Left ventricle myocardium inferior (tissue), 1 donor: ENCODE data around the gene CUL2. TPM values are rescaled to one million over a fixed set of nuclear protein-coding genes. Genes with fewer than 3 reads are reported as not detected.
A peak's percentile ranks its signal among the peaks of the same experiment; 100 is the strongest.

ENCODE experiments used
- DNase-seq: peaks from one replicate; pipeline ENCODE4 v3.0.0-alpha.2; 2020
- H3K27ac ChIP-seq: fragments of 200-600 bp; replicated peaks from 2 replicates; pipeline ENCODE4 v1.8.0; 2021
- H3K27me3 ChIP-seq: fragments of 200-600 bp; 2 replicates; pipeline ENCODE4 v1.8.0; 2021; ENCODE audit warnings: low read depth
- H3K36me3 ChIP-seq: fragments of 200-600 bp; 2 replicates; pipeline ENCODE4 v1.8.0; 2021
- H3K4me1 ChIP-seq: fragments of 200-600 bp; 2 replicates; pipeline ENCODE4 v1.8.0; 2021
- H3K4me3 ChIP-seq: fragments of 200-600 bp; 2 replicates; pipeline ENCODE4 v1.8.0; 2021; ENCODE audit warnings: mild to moderate bottlenecking, moderate library complexity
- H3K9me3 ChIP-seq: fragments of 200-600 bp; replicated peaks from 2 replicates; pipeline ENCODE4 v1.8.0; 2021
- CTCF ChIP-seq: fragments of 200-600 bp; IDR thresholded peaks from 2 replicates; pipeline ENCODE4 v1.8.0; 2021; ENCODE audit warnings: antibody characterized with exemption, mild to moderate bottlenecking, borderline replicate concordance
- intact Hi-C: fragments of 100-400 bp; cut with micrococcal nuclease; formaldehyde crosslinking; loops from one replicate; pipeline ENCODE4 v1.11.0; 2022
- total RNA-seq: library from RNA; stranded (reverse); fragmentation: NEBNext Ultra II Directional; extraction: Animal tissue kit (Norgen Biotek cat#: 25700); gene quantifications from one replicate; pipeline ENCODE4 v1.2.1, GENCODE V29; 2021
- donor health status: DM: no; HTN: yes; CAD: no; lungs with severe emphysema.

CUL2 gene
- total RNA-seq, 1 donor from 2014 or later, result 35.9 TPM

GRCh38 chr10:35124540-35124939 lies 34.4 kb upstream of the CUL2 start:
- Histone ChIP-seq H3K4me3 (no peak overlapping the region), H3K4me1 (peaks cover 38% of the 10 kb centered on the region), H3K27me3 (no peaks in the 10 kb centered on the region), H3K9me3 (no peaks in the 10 kb centered on the region), H3K36me3 (no peaks in the 10 kb centered on the region), H3K27ac (peak overlapping the region; percentile 37)
- no peak for DNase-seq
- intact Hi-C loops, result no loop called here
- TF ChIP-seq CTCF, result no peak

- intact Hi-C loops, result no loop called here
- no peaks in the 10 kb centered on the region for H3K27me3 ChIP-seq
- no peak overlapping the region for H3K27ac ChIP-seq
- no peaks in the 10 kb centered on the region for H3K9me3 ChIP-seq
- H3K36me3 ChIP-seq, result no peaks in the 10 kb centered on the region
- H3K4me1 ChIP-seq, result peaks cover 3% of the 10 kb centered on the region
- no peak overlapping the region for H3K4me3 ChIP-seq
- no peak for DNase-seq
- no peak for TF ChIP-seq CTCF
Measured at GRCh38 chr10:35119378-35119777, 29.2 kb upstream of the CUL2 start.

GRCh38 chr10:35112571-35112970 lies 22.4 kb upstream of the CUL2 start:
- intact Hi-C loops, result no loop called here
- DNase-seq, result no peak

GRCh38 chr10:35103882-35104281 lies 13.7 kb upstream of the CUL2 start:
- no peaks in the 10 kb centered on the region for H3K36me3 ChIP-seq
- H3K27ac ChIP-seq, result no peak overlapping the region
- H3K9me3 ChIP-seq, result no peaks in the 10 kb centered on the region
- H3K4me3 ChIP-seq, result no peak overlapping the region
- intact Hi-C loops, result no loop called here
- no peak for TF ChIP-seq CTCF
- H3K27me3 ChIP-seq, result no peaks in the 10 kb centered on the region
- H3K4me1 ChIP-seq, result no peaks in the 10 kb centered on the region
- no peak for DNase-seq

More at GRCh38 chr10:35112571-35112970, 22.4 kb upstream of the CUL2 start:
- H3K4me1 ChIP-seq, result no peaks in the 10 kb centered on the region
- H3K27me3 ChIP-seq, result no peaks in the 10 kb centered on the region
- H3K4me3 ChIP-seq, result no peak overlapping the region
- TF ChIP-seq CTCF, result no peak
- no peaks in the 10 kb centered on the region for H3K36me3 ChIP-seq
- H3K27ac ChIP-seq, result no peak overlapping the region
- H3K9me3 ChIP-seq, result no peaks in the 10 kb centered on the region

- no peak overlapping the region for H3K27ac ChIP-seq
- no peaks in the 10 kb centered on the region for H3K4me1 ChIP-seq
- no peak overlapping the region for H3K4me3 ChIP-seq
- no peaks in the 10 kb centered on the region for H3K36me3 ChIP-seq
- no peak for TF ChIP-seq CTCF
- peaks cover 5% of the 10 kb centered on the region for H3K9me3 ChIP-seq
- intact Hi-C loops, result no loop called here
- peaks cover 22% of the 10 kb centered on the region for H3K27me3 ChIP-seq
- no peak for DNase-seq
Measured at GRCh38 chr10:35097510-35097909, 7.4 kb upstream of the CUL2 start.

GRCh38 chr10:35096312-35096711 lies 6.2 kb upstream of the CUL2 start:
- Histone ChIP-seq H3K4me3 (no peak overlapping the region), H3K36me3 (no peaks in the 10 kb centered on the region), H3K27me3 (peaks cover 22% of the 10 kb centered on the region), H3K27ac (no peak overlapping the region), H3K4me1 (no peaks in the 10 kb centered on the region), H3K9me3 (peaks cover 5% of the 10 kb centered on the region)
- TF ChIP-seq CTCF, result no peak
- intact Hi-C loops, result no loop called here
- no peak for DNase-seq
